ENCODE data around the gene LGMN.

DNA sequence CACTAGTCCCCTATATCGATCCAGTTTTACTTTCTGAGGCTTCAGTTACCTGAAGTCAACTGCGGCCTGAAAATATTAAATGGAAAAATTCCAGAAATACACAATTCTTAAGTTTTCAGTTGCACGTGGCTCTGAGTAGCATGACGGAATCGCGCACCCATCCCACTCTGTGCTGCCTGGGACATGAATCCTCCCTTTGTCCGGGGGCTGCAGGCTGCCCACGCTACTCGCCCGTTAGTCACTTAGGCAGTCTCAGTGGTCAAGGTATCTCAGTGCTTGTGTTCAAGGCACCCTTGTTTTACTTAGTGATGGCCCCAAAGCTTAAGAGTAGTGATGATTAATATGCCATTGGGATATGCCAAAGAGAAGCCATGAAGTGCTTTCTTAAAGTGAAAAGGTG is 46.6 kb downstream of the LGMN start:
- TF ChIP-seq, protein P1, sequence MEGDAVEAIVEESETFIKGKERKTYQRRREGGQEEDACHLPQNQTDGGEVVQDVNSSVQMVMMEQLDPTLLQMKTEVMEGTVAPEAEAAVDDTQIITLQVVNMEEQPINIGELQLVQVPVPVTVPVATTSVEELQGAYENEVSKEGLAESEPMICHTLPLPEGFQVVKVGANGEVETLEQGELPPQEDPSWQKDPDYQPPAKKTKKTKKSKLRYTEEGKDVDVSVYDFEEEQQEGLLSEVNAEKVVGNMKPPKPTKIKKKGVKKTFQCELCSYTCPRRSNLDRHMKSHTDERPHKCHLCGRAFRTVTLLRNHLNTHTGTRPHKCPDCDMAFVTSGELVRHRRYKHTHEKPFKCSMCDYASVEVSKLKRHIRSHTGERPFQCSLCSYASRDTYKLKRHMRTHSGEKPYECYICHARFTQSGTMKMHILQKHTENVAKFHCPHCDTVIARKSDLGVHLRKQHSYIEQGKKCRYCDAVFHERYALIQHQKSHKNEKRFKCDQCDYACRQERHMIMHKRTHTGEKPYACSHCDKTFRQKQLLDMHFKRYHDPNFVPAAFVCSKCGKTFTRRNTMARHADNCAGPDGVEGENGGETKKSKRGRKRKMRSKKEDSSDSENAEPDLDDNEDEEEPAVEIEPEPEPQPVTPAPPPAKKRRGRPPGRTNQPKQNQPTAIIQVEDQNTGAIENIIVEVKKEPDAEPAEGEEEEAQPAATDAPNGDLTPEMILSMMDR (IDR thresholded peaks at IDR 0.05) = no peak
- TF ChIP-seq POLR2A (IDR thresholded peaks at IDR 0.05) = no peak

Data from tibial nerve (tissue), 3 donors.